GM12878 (cell line): Measurements from ENCODE around the gene NAA15. TPM values are rescaled to one million over a fixed set of nuclear protein-coding genes. Genes with fewer than 3 reads are reported as not detected.
"Not testable (repeated sequence)": the region's sequence is repeated elsewhere in the genome, so short reads cannot be mapped to it uniquely, and the experiment has no call there.

ENCODE experiments used
- ATAC-seq: fragments of 200-7000 bp; cut with Tn5 transposase; 3 replicates; pipeline ENCODE4 v1.9.1; 2020; ENCODE audit warnings: mild to moderate bottlenecking, moderate library complexity
- BruUV-seq: library from RNA; stranded (reverse); fragments of 400-500 nt; replicated peaks from 2 replicates; lab custom pipeline; 2021; lab: Mats Ljungman, UMichigan
- CTCF ChIA-PET: fragments of 300-600 bp; sonication (Branson Sonifier 250); formaldehyde crosslinking; extraction: SDS; loops from one replicate; lab custom pipeline; 2021; ENCODE audit warnings: inconsistent platforms; lab: Yijun Ruan, JAX
- POLR2A ChIA-PET: fragments of 350-600 bp; formaldehyde crosslinking; extraction: SDS; loops from one replicate; lab custom pipeline; 2021; ENCODE audit warnings: inconsistent platforms; lab: Charles Lee
- RAD21 ChIA-PET: fragments of 300-600 bp; sonication (Branson Sonifier 250); formaldehyde crosslinking; loops from one replicate; lab custom pipeline; 2023; ENCODE audit warnings: antibody characterized with exemption; ENCODE audit not compliant: unreplicated experiment; lab: Charles Lee
- SMC1A ChIA-PET: fragments of 300-600 bp; sonication (Branson Sonifier 250); formaldehyde crosslinking; loops from one replicate; lab custom pipeline; 2023; ENCODE audit not compliant: unreplicated experiment, uncharacterized antibody; lab: Charles Lee
- DNase-seq: peaks from one replicate; pipeline ENCODE4 v3.0.0-alpha.2; 2011; ENCODE audit warnings: low read depth, low spot score
- FAIRE-seq: peaks from 3 replicates; lab custom pipeline; 2011; peaks lifted over from hg19 to GRCh38; lab: Jason Lieb, UNC
- H2AFZ ChIP-seq: 2 replicates; pipeline ENCODE4 v1.6.0; 2011; ENCODE audit warnings: low read depth, low read length, control low read depth; ENCODE audit not compliant: control insufficient read depth
- H3K27ac ChIP-seq: 2 replicates; pipeline ENCODE4 v1.5.1; 2011; ENCODE audit warnings: control low read depth; ENCODE audit not compliant: control insufficient read depth, insufficient read depth
- H3K27me3 ChIP-seq, 2 experiments: replicated peaks in 1 of 2; 2 replicates each; pipeline versions ENCODE4 v1.6.0 to v1.6.1; 2011; ENCODE audit warnings: low read length in 1 of 2; ENCODE audit not compliant: control insufficient read depth in 2 of 2, insufficient read depth in 2 of 2
- H3K36me3 ChIP-seq, 2 experiments: 2 replicates each; pipeline ENCODE4 v1.5.1; 2011; ENCODE audit warnings: low read length in 1 of 2; ENCODE audit not compliant: control insufficient read depth in 2 of 2, insufficient read depth in 2 of 2
- H3K4me1 ChIP-seq: 2 replicates; pipeline ENCODE4 v1.6.1; 2011; ENCODE audit warnings: mild to moderate bottlenecking, low read length, moderate library complexity, mixed read lengths; ENCODE audit not compliant: control insufficient read depth, insufficient read depth
- H3K4me2 ChIP-seq: 2 replicates; pipeline ENCODE4 v1.6.0; 2011; ENCODE audit warnings: control low read depth; ENCODE audit not compliant: control insufficient read depth, insufficient read depth
- H3K4me3 ChIP-seq: fragments of 200-600 bp; sonication (generic); 2 replicates; pipeline ENCODE4 v1.5.1; 2016
- H3K79me2 ChIP-seq: 2 replicates; pipeline ENCODE4 v1.6.0; 2011; ENCODE audit warnings: low read length; ENCODE audit not compliant: control insufficient read depth, insufficient read depth
- H3K9ac ChIP-seq: 2 replicates; pipeline ENCODE4 v1.8.0; 2011; ENCODE audit warnings: low read length, control low read depth, mixed read lengths; ENCODE audit not compliant: control insufficient read depth, insufficient read depth
- H3K9me3 ChIP-seq: replicated peaks from 3 replicates; pipeline ENCODE4 v1.5.1; 2011; ENCODE audit warnings: mild to moderate bottlenecking, low read length; ENCODE audit not compliant: control insufficient read depth, insufficient read depth
- H4K20me1 ChIP-seq: 2 replicates; pipeline ENCODE4 v1.6.0; 2011; ENCODE audit not compliant: control insufficient read depth, insufficient read depth
- CHD4 ChIP-seq: fragments of 200-600 bp; sonication (generic); IDR thresholded peaks from 2 replicates; pipeline ENCODE4 v1.6.1; 2016; ENCODE audit warnings: mild to moderate bottlenecking
- DPF2 ChIP-seq: fragments of 450-650 bp; IDR thresholded peaks from 2 replicates; pipeline ENCODE4 v1.6.1; 2017; ENCODE audit warnings: mild to moderate bottlenecking
- EZH2 ChIP-seq: IDR thresholded peaks from 2 replicates; pipeline ENCODE4 v1.6.1; 2012; ENCODE audit warnings: low read depth, mild to moderate bottlenecking, control low read depth, inconsistent platforms, low read length, borderline replicate concordance; ENCODE audit not compliant: control insufficient read depth
- FOS ChIP-seq: IDR thresholded peaks from 3 replicates; pipeline ENCODE4 v1.6.1; 2011; ENCODE audit warnings: borderline replicate concordance; ENCODE audit not compliant: insufficient read length; ENCODE audit errors: extremely low read depth
- HCFC1 ChIP-seq: fragments of 150-350 bp; IDR thresholded peaks from 2 replicates; pipeline ENCODE4 v1.6.1; 2014; ENCODE audit warnings: low read length
- HDAC6 ChIP-seq: fragments of 200-600 bp; sonication (generic); IDR thresholded peaks from one replicate; pipeline ENCODE4 v1.8.0; 2017; ENCODE audit warnings: antibody characterized with exemption; ENCODE audit not compliant: unreplicated experiment
- HDGF ChIP-seq: fragments of 450-650 bp; IDR thresholded peaks from 2 replicates; pipeline ENCODE4 v1.6.1; 2016; ENCODE audit warnings: antibody characterized with exemption
- POU2F2 ChIP-seq: IDR thresholded peaks from 3 replicates; pipeline ENCODE4 v1.6.1; 2011; ENCODE audit warnings: low read depth, mild to moderate bottlenecking, low read length, borderline replicate concordance
- RUNX3 ChIP-seq: IDR thresholded peaks from 2 replicates; pipeline ENCODE4 v1.6.1; 2012; ENCODE audit warnings: low read length, inconsistent platforms
- SMC3 ChIP-seq: IDR thresholded peaks from 2 replicates; pipeline ENCODE4 v1.6.1; 2011; ENCODE audit warnings: low read length, improper control_type of control experiment, borderline replicate concordance
- TAF1 ChIP-seq: IDR thresholded peaks from 2 replicates; pipeline ENCODE4 v1.6.1; 2011; ENCODE audit warnings: mild to moderate bottlenecking, low read depth, low read length, borderline replicate concordance
- ZSCAN29 ChIP-seq: fragments of 450-650 bp; IDR thresholded peaks from 2 replicates; pipeline ENCODE4 v1.6.1; 2017; ENCODE audit warnings: mild to moderate bottlenecking, moderate library complexity
- ZZZ3 ChIP-seq: IDR thresholded peaks from 2 replicates; pipeline ENCODE4 v1.6.1; 2011; ENCODE audit warnings: low read depth; ENCODE audit not compliant: control insufficient read depth, insufficient read length
- WGBS: methylation state at CpG from one replicate; pipeline ENCODE4 v1.1.6; 2016; ENCODE audit warnings: low lambda C conversion rate; ENCODE audit not compliant: insufficient replicate concordance, insufficient coverage; ENCODE audit errors: missing lambda C conversion rate; 5-methylcytosine and 5-hydroxymethylcytosine counted together
- in situ Hi-C: fragments of 300-500 bp; cut with MboI; formaldehyde crosslinking; loops from 9 replicates; pipeline ENCODE4 v1.14.3; 2018; ENCODE audit warnings: mixed read lengths
- intact Hi-C: fragments of 100-400 bp; cut with micrococcal nuclease; formaldehyde crosslinking; loops from one replicate; pipeline ENCODE4 v1.14.2; 2022; ENCODE audit not compliant: unreplicated experiment
- polyA plus RNA-seq, 11 experiments: library from polyadenylated mRNA; depleted of rRNA in 4 of 11; unstranded in 6 of 11; stranded (reverse) in 5 of 11; fragments of >200 nt; fragmentation: Nextera tagmentation in 4 of 11; fragmentation: Illumina TruSeq in 1 of 11; extraction: Ambion mirVana in 4 of 11; extraction: Trizol in 1 of 11; gene quantifications; 1 replicate in 1 of 11; 2 replicates in 10 of 11; pipeline versions ENCODE4 v1.2.1 to v1.2.3, GENCODE V29; 2011 to 2016; ENCODE audit warnings: inconsistent platforms in 2 of 11, missing spikeins in 2 of 11, low read depth in 1 of 11
- total RNA-seq, 4 experiments: library from RNA; depleted of rRNA in 3 of 4; stranded (reverse); fragments of >200 nt in 3 of 4; fragmentation: Illumina TruSeq in 1 of 4; extraction: Trizol in 1 of 4; gene quantifications; 2 replicates each; pipeline versions ENCODE4 v1.2.1 to v1.2.3, GENCODE V29; 2013 to 2021
- TF ChIP-seq, protein P1 (sequence below): fragments of 450-650 bp; formaldehyde crosslinking; IDR thresholded peaks from 2 replicates; pipeline ENCODE4 v1.4.0; 2020; ENCODE audit warnings: mild to moderate bottlenecking, moderate library complexity

NAA15 gene
- total and polyA plus RNA-seq, 10 of the 15 experiments (the other 5 are each of a cell fraction or from before 2014, with no cell fraction given) = 24.3 to 93.1 (median 51.9) TPM

DNA sequence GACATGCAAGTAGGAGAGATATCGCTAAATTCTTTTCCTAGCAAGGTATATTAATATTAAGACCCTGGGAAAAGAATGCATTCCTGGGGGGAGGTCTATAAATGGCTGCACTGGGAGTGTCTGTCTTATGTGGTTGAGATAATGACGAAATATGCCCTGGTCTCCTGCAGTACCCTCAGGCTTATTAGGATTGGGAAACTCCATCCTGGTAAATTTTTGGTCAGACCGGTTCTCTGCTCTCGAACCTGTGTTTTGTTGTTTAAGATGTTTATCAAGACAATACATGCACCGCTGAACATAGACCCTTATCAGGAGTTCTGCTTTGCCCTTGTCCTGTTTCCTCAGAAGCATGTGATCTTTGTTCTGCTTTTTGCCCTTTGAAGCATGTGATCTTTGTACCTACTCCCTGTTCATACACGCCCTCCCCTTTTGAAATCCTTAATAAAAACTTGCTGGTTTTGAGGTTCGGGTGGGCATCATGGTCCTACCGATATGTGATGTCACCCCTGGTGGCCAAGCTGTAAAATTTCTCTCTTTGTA lies 113.4 kb downstream of the NAA15 start:
- H3K27ac ChIP-seq, intact Hi-C loops, H3K9ac ChIP-seq, H3K4me2 ChIP-seq, POLR2A ChIA-PET, H3K79me2 ChIP-seq, RAD21 ChIA-PET, FAIRE-seq, H3K36me3 ChIP-seq, H4K20me1 ChIP-seq, H2AFZ ChIP-seq, H3K27me3 ChIP-seq, H3K4me3 ChIP-seq, H3K9me3 ChIP-seq, ATAC-seq, BruUV-seq, SMC1A ChIA-PET, H3K4me1 ChIP-seq, DNase-seq: not testable (repeated sequence)
- in situ Hi-C loops = loop anchor here (5.0 kb wide), 1 partner anchor 118 kb away; no protein-coding TSS in a partner anchor
- WGBS = 89% methylated on average over 8 of the region's 8 CpGs
- CTCF ChIA-PET = interaction anchor here (1.0 to 2.0 kb wide), 2 partner anchors 14 to 95 kb away, joined by 4 to 7 read pairs; no protein-coding TSS in a partner anchor

DNA sequence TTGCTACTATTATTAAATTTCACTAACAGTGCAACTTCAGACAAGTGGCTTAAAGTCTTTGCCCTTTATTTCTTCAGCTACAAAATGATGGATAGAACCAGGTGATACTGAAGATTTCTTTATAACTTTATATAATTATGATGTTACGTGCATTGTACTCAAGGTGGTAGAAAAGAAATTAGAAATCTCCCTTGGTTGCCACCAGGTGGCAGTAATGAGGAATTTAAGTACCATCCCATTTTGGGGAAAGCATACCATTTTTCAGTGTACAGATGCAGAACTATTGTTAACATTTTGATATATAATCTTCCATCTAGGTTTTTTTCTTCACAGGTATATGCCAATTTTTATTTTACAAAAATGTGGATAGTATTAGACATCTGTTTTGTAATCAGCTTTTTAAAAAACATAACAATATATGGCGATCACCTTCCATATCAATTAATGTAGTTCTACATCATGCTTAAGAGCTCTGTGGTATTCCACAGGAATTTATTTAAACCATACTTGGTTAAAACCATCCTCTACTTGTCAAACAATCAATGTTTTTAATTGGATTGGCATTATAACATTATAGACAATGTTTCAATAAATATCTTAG lies 114.9 kb downstream of the NAA15 start:
- DNase-seq = no peak
- TF ChIP-seq HCFC1 (no peak), DPF2 (no peak), POU2F2 (no peak), SMC3 (peak; percentile 60), TAF1 (no peak), CHD4 (no peak), RUNX3 (no peak), HDGF (no peak), ZSCAN29 (no peak), FOS (no peak), EZH2 (no peak), HDAC6 (no peak), ZZZ3 (no peak)
- TF ChIP-seq, protein P1, sequence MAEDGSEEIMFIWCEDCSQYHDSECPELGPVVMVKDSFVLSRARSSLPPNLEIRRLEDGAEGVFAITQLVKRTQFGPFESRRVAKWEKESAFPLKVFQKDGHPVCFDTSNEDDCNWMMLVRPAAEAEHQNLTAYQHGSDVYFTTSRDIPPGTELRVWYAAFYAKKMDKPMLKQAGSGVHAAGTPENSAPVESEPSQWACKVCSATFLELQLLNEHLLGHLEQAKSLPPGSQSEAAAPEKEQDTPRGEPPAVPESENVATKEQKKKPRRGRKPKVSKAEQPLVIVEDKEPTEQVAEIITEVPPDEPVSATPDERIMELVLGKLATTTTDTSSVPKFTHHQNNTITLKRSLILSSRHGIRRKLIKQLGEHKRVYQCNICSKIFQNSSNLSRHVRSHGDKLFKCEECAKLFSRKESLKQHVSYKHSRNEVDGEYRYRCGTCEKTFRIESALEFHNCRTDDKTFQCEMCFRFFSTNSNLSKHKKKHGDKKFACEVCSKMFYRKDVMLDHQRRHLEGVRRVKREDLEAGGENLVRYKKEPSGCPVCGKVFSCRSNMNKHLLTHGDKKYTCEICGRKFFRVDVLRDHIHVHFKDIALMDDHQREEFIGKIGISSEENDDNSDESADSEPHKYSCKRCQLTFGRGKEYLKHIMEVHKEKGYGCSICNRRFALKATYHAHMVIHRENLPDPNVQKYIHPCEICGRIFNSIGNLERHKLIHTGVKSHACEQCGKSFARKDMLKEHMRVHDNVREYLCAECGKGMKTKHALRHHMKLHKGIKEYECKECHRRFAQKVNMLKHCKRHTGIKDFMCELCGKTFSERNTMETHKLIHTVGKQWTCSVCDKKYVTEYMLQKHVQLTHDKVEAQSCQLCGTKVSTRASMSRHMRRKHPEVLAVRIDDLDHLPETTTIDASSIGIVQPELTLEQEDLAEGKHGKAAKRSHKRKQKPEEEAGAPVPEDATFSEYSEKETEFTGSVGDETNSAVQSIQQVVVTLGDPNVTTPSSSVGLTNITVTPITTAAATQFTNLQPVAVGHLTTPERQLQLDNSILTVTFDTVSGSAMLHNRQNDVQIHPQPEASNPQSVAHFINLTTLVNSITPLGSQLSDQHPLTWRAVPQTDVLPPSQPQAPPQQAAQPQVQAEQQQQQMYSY (CRISPR knock-in tag) = no peak

More for the DNA sequence above, 114.9 kb downstream of the NAA15 start:
- ChIA-PET SMC1A (interaction anchor here (0.6 to 1.4 kb wide), 7 partner anchors 10 to 386 kb away, joined by 3 to 5 read pairs (median 4); no protein-coding TSS in a partner anchor), POLR2A (no interaction called here), RAD21 (no interaction called here), CTCF (interaction anchor here (0.6 to 2.0 kb wide), 12 partner anchors 9 to 227 kb away, joined by 3 to 15 read pairs (median 4); no protein-coding TSS in a partner anchor)
- H2AFZ ChIP-seq = no peak overlapping the region
- no peaks in the 10 kb centered on the region for H3K79me2 ChIP-seq
- H3K9ac ChIP-seq = no peak overlapping the region
- H4K20me1 ChIP-seq = no peaks in the 10 kb centered on the region
- H3K36me3 ChIP-seq = no peaks in the 10 kb centered on the region
- H3K4me1 ChIP-seq = no peaks in the 10 kb centered on the region
- no peak overlapping the region for H3K4me2 ChIP-seq
- no peak overlapping the region for H3K4me3 ChIP-seq
- intact Hi-C loops = loop anchor here (1.0 kb wide), 2 partner anchors 114 to 235 kb away; no protein-coding TSS in a partner anchor
- in situ Hi-C loops = loop anchor here (5.0 kb wide), 1 partner anchor 116 kb away; no protein-coding TSS in a partner anchor
- no peaks in the 10 kb centered on the region for H3K27me3 ChIP-seq
- H3K9me3 ChIP-seq = no peaks in the 10 kb centered on the region; the same call in 2 of the 3 replicates
- no peak overlapping the region for H3K27ac ChIP-seq
- peak; percentile 75 for FAIRE-seq
- BruUV-seq = no TSS peak
- 50% methylated on average over 2 of the region's 2 CpGs for WGBS
- ATAC-seq = peak; percentile 68
